GM18526 (cell line): Measurements from ENCODE around the gene OPA1.

Experiments used
- POLR2A ChIP-seq: IDR thresholded peaks from 3 replicates; pipeline ENCODE4 v1.6.1; 2011; ENCODE audit not compliant: insufficient read length; ENCODE audit errors: extremely low read depth

Gene OPA1

GRCh38 chr3:193662757-193663322 is 69.8 kb downstream of the OPA1 start:
- no peak for TF ChIP-seq POLR2A

DNA sequence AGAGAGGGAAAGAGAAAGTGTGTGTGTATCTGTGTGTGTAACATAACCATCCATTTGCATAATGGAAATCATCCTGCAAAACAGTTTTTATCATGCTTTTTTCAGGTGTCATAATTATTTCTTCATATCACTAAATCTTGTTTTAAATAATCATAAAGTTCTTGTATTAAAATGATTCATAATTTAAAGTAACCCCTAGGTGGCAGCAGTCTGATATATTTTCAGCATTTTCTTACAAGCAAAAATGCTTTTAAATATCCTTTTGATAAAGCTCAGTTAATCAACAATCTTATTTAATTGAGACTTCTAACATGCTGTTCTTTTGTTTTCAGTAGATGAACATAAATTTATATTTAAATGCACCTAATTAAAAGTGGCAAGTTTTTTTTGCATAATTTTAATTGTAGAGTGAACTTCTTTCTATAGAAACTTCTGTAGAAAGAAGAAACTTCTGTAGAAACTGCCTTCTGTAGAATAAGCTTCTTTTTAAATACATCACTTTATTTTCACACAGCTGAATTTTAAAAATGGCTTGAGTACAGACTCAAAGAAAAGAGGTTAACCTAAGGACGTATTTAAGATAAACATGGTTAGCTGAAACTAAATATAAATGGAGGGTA is 72.5 kb downstream of the OPA1 start:
- no peak for TF ChIP-seq POLR2A

- TF ChIP-seq POLR2A: no peak
Measured at GRCh38 chr3:193673845-193674244, 80.8 kb downstream of the OPA1 start.

DNA sequence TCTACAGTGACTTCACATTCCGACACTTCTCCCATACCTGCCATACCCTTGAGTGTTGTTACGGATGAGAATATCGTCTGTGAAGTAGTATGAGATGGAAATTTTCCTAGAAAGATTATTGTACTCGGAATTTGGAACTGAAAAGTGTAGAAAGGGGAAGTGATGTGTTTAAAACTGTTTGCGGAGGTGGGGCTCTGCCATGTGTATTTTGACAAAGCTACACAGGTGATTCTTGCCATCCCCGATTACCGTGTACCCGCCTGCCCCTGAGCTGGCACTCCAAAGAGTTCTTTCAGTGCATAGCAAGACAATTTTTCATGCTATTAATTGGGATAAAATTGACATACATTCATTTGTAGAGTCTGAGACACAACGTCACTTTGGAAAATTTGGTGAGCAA is 81.7 kb downstream of the OPA1 start:
- no peak for TF ChIP-seq POLR2A

- TF ChIP-seq POLR2A: no peak
Measured at GRCh38 chr3:193677734-193678133, 84.7 kb downstream of the OPA1 start.

DNA sequence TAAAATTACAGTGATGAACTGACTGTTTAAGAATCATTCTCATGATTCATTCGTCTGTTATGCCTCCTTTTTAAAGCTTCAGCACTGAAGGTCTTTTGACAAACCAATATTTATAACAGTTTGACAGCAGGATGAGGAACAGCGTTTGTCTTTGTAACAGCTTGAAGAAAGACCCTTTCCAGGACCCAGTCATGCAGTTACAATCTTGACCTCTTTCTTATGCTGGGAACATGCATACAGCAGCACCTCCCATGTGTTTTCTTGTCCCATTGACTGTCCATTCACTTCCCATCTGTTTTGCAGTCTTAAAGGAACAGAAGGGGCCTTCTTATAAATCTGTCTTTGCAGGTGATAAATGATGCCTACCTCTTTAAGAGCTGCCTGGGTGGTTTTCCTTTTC is 87.2 kb downstream of the OPA1 start:
- TF ChIP-seq POLR2A: no peak

- no peak for TF ChIP-seq POLR2A
Measured at GRCh38 chr3:193681631-193682030, 88.6 kb downstream of the OPA1 start.

GRCh38 chr3:193686665-193687483 is 93.9 kb downstream of the OPA1 start:
- no peak for TF ChIP-seq POLR2A

DNA sequence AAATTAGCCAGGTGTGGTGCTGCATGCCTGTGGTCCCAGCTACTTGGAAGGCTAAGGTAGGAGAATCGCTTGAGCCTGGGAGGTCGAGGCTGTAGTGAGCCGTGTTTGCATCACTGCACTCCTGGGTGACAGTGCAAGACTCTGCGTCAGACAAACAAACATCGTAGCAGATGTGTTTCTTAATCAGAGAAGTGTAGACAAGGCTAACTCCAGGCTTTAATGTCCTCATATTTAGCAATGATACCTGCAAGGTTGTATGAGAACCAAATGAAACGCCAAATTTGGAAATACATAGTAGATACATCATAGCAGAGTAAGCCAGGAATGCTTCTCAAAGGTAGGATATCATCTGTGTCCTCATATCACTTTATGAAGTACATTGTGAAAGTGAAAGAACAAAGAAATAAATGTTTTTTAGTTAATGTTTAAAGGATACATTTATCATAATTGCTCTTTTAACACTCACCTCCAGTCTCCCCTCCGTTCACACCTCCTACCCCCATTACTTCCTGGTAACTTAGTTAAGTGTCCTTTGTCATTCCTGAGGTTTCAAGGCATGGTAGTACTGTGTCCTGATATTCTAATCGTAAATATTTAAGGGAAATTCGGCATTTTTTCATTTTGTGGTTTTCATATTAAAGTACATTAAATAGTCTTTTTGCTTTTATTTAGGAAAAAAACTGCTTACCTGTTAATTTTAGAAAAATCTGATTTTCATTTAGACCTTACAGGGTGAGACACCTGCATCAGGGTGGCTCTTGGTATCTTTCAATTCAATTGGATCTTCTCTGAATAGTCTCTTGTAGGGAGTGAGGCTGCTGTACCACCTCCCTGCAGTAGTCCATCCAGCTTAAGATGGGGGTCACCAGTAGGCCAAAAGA is 96.1 kb downstream of the OPA1 start:
- TF ChIP-seq POLR2A: no peak

GRCh38 chr3:193693774-193694173 is 100.8 kb downstream of the OPA1 start:
- TF ChIP-seq POLR2A: no peak

- no peak for TF ChIP-seq POLR2A
Measured at GRCh38 chr3:193701953-193702635, 109.1 kb downstream of the OPA1 start.

DNA sequence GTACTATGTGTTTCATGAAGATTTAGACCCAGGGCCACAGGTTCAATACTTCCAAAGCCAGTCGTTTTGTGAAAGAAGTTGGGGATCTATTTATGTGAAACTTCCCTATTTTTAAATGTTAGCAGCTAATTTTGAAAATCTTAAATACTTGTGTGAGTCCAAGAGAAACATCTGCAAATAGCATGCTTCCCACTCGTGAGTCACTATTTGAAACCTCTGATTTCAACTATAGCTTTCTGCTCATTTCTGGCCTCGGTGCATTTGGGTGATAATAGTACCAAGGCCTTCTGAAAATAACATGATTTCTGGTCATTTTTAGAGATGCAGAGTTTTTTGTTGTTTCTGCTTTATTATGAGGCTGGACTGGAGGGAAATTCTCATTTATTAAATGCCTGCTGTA is 110.0 kb downstream of the OPA1 start:
- no peak for TF ChIP-seq POLR2A

DNA sequence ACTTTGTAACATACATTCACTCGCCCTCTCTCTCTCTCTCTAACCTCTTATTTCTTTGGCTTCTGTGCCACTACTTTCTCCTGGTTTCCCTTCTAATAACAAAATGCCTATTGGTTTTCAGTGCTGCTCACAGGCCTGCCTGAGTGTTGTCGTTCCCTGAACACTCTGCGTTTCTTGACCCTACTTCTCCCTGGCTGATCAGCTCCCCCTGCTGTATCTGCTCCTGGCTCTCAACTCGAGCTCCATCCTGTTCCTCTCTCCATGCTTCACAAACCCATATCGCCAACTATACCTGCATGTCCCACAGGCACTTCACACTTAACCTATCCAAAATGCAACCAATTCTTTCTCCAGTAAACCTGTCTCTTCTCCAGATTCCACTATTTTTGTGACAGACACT is 111.4 kb downstream of the OPA1 start:
- no peak for TF ChIP-seq POLR2A

- no peak for TF ChIP-seq POLR2A
Measured at GRCh38 chr3:193708270-193708669, 115.3 kb downstream of the OPA1 start.
